H9 (cell line): ENCODE data around the gene KIR3DL1. TPM values are rescaled to one million over a fixed set of nuclear protein-coding genes. Genes with fewer than 3 reads are reported as not detected.
"Not testable (repeated sequence)": the region's sequence is repeated elsewhere in the genome, so short reads cannot be mapped to it uniquely, and the experiment has no call there.

Experiments
- DNase-seq: peaks from one replicate; pipeline ENCODE4 v3.0.0-alpha.2; 2017
- H2AFZ ChIP-seq: one replicate; pipeline ENCODE4 v1.6.1; 2013; ENCODE audit warnings: mild to moderate bottlenecking, low read length, control low read depth, moderate library complexity
- H2AK5ac ChIP-seq: 2 replicates; pipeline ENCODE4 v1.6.1; 2013; ENCODE audit warnings: low read length, control low read depth, mixed read lengths; ENCODE audit not compliant: insufficient read length
- H2BK120ac ChIP-seq: one replicate; pipeline ENCODE4 v1.6.1; 2013; ENCODE audit warnings: low read depth, mild to moderate bottlenecking, low read length, control low read depth, inconsistent platforms; ENCODE audit not compliant: poor library complexity, severe bottlenecking
- H2BK12ac ChIP-seq: 2 replicates; pipeline ENCODE4 v1.6.1; 2013; ENCODE audit warnings: low read length, control low read depth, mixed read lengths, low read depth; ENCODE audit not compliant: insufficient read length
- H2BK15ac ChIP-seq: 2 replicates; pipeline ENCODE4 v1.6.1; 2013; ENCODE audit warnings: low read depth, low read length, control low read depth
- H2BK20ac ChIP-seq: one replicate; pipeline ENCODE4 v1.6.1; 2013; ENCODE audit warnings: low read depth, mild to moderate bottlenecking, low read length, control low read depth, inconsistent platforms; ENCODE audit not compliant: poor library complexity, severe bottlenecking
- H2BK5ac ChIP-seq: 2 replicates; pipeline ENCODE4 v1.6.1; 2013; ENCODE audit warnings: low read length, control low read depth, mixed read lengths; ENCODE audit not compliant: insufficient read length
- H3K14ac ChIP-seq: 2 replicates; pipeline ENCODE4 v1.6.1; 2013; ENCODE audit warnings: low read length, control low read depth; ENCODE audit not compliant: insufficient read depth
- H3K18ac ChIP-seq: 2 replicates; pipeline ENCODE4 v1.6.1; 2013; ENCODE audit warnings: low read depth, mild to moderate bottlenecking, mixed read lengths, low read length, control low read depth; ENCODE audit not compliant: insufficient read length
- H3K23ac ChIP-seq: 2 replicates; pipeline ENCODE4 v1.6.1; 2013; ENCODE audit warnings: low read length, control low read depth, mixed read lengths, low read depth; ENCODE audit not compliant: insufficient read length
- H3K23me2 ChIP-seq: 2 replicates; pipeline ENCODE4 v1.6.1; 2013; ENCODE audit warnings: low read depth, mild to moderate bottlenecking, mixed read lengths, low read length, control low read depth; ENCODE audit not compliant: insufficient read length, poor library complexity, severe bottlenecking
- H3K27ac ChIP-seq: 2 replicates; pipeline ENCODE4 v1.5.1; 2013; ENCODE audit warnings: low read length, control low read depth, mixed read lengths, low read depth; ENCODE audit not compliant: insufficient read length
- H3K27me3 ChIP-seq: 2 replicates; pipeline ENCODE4 v1.6.1; 2013; ENCODE audit warnings: low read length, control low read depth, inconsistent platforms; ENCODE audit not compliant: insufficient read depth
- H3K4ac ChIP-seq: 2 replicates; pipeline ENCODE4 v1.6.1; 2013; ENCODE audit warnings: low read depth, mild to moderate bottlenecking, control low read depth, inconsistent platforms, low read length, moderate library complexity
- H3K4me1 ChIP-seq: 2 replicates; pipeline ENCODE4 v1.6.1; 2013; ENCODE audit warnings: low read length, control low read depth, inconsistent platforms; ENCODE audit not compliant: insufficient read depth
- H3K4me2 ChIP-seq: 2 replicates; pipeline ENCODE4 v1.6.1; 2013; ENCODE audit warnings: low read length, control low read depth, mixed read lengths; ENCODE audit not compliant: insufficient read length, insufficient read depth
- H3K56ac ChIP-seq: 2 replicates; pipeline ENCODE4 v1.6.1; 2013; ENCODE audit warnings: low read depth, mild to moderate bottlenecking, mixed read lengths, low read length, control low read depth; ENCODE audit not compliant: insufficient read length
- H3K79me1 ChIP-seq: 2 replicates; pipeline ENCODE4 v1.6.1; 2013; ENCODE audit warnings: low read depth, mild to moderate bottlenecking, moderate library complexity, low read length, control low read depth, inconsistent platforms; ENCODE audit not compliant: insufficient read depth, poor library complexity, severe bottlenecking
- H3K79me2 ChIP-seq: 2 replicates; pipeline ENCODE4 v1.6.1; 2013; ENCODE audit warnings: low read length, control low read depth, inconsistent platforms; ENCODE audit not compliant: insufficient read depth
- H3K9ac ChIP-seq: 2 replicates; pipeline ENCODE4 v1.6.1; 2013; ENCODE audit warnings: low read length, control low read depth, mixed read lengths; ENCODE audit not compliant: insufficient read length; ENCODE audit errors: extremely low read depth
- H3K9me3 ChIP-seq: one replicate; pipeline ENCODE4 v1.6.1; 2013; ENCODE audit warnings: low read depth, low read length, inconsistent platforms; ENCODE audit not compliant: control insufficient read depth
- H3T11ph ChIP-seq: one replicate; pipeline ENCODE4 v1.6.1; 2013; ENCODE audit warnings: mild to moderate bottlenecking, low read length, control low read depth, inconsistent platforms
- H4K20me1 ChIP-seq: one replicate; pipeline ENCODE4 v1.6.1; 2013; ENCODE audit not compliant: control insufficient read depth, insufficient read length, insufficient read depth
- H4K5ac ChIP-seq: 2 replicates; pipeline ENCODE4 v1.6.1; 2013; ENCODE audit warnings: low read depth, mild to moderate bottlenecking, mixed read lengths, low read length, control low read depth; ENCODE audit not compliant: insufficient read length
- H4K8ac ChIP-seq: replicated peaks from 2 replicates; pipeline ENCODE4 v1.6.1; 2013; ENCODE audit warnings: low read length, control low read depth, mixed read lengths, low read depth; ENCODE audit not compliant: insufficient read length
- H4K91ac ChIP-seq: 2 replicates; pipeline ENCODE4 v1.6.1; 2013; ENCODE audit warnings: low read depth, mild to moderate bottlenecking, moderate library complexity, mixed read lengths, low read length, control low read depth; ENCODE audit not compliant: insufficient read length
- H3K27ac Mint-ChIP-seq, 3 experiments: 2 replicates in 2 of 3; 3 replicates in 1 of 3; pipeline ENCODE4 v1.8.0; 2020 to 2021; ENCODE audit warnings: mixed read lengths in 3 of 3, mild to moderate bottlenecking in 1 of 3, moderate library complexity in 1 of 3
- H3K27me3 Mint-ChIP-seq: 2 replicates; pipeline ENCODE4 v1.8.0; 2021; ENCODE audit warnings: low read depth, mild to moderate bottlenecking, moderate library complexity, mixed read lengths
- H3K36me3 Mint-ChIP-seq, 3 experiments: 2 replicates in 2 of 3; 3 replicates in 1 of 3; pipeline ENCODE4 v1.8.0; 2020 to 2021; ENCODE audit warnings: low read depth in 3 of 3, mixed read lengths in 3 of 3; ENCODE audit not compliant: insufficient read depth in 1 of 3
- H3K4me1 Mint-ChIP-seq, 2 experiments: 2 replicates each; pipeline ENCODE4 v1.8.0; 2020; ENCODE audit warnings: mixed read lengths in 2 of 2
- H3K4me3 Mint-ChIP-seq, 2 experiments: 2 replicates in 1 of 2; 3 replicates in 1 of 2; pipeline ENCODE4 v1.8.0; 2020 to 2021; ENCODE audit warnings: mild to moderate bottlenecking in 2 of 2, mixed read lengths in 2 of 2, moderate library complexity in 1 of 2
- H3K9me3 Mint-ChIP-seq, 2 experiments: 2 replicates in 1 of 2; 3 replicates in 1 of 2; pipeline ENCODE4 v1.8.0; 2020; ENCODE audit warnings: mild to moderate bottlenecking in 2 of 2, mixed read lengths in 2 of 2, moderate library complexity in 1 of 2
- WGBS: extraction: QIAGEN DNeasy Blood & Tissue Kit; methylation state at CpG from one replicate; pipeline ENCODE4 v1.1.7; 2013; ENCODE audit warnings: missing lambda C conversion rate, low lambda C conversion rate, mixed read lengths; ENCODE audit not compliant: insufficient read length; ENCODE audit errors: extremely low coverage; 5-methylcytosine and 5-hydroxymethylcytosine counted together
- long read RNA-seq: library from polyadenylated mRNA; unstranded; transcript quantifications from one replicate; pipeline ENCODE4 v2.0.0, GENCODE V29; 2020
- total RNA-seq: library from RNA; stranded (reverse); gene quantifications from 2 replicates; pipeline ENCODE4 v1.2.1, GENCODE V29; 2021

KIR3DL1 gene
- not detected in 2 replicates for total RNA-seq
- long read RNA-seq: 0 reads

- H4K20me1 ChIP-seq, H2BK20ac ChIP-seq, H3K27ac Mint-ChIP-seq, H3K79me1 ChIP-seq, H4K8ac ChIP-seq, H3K4me2 ChIP-seq, H3K4me3 Mint-ChIP-seq, H3K27me3 ChIP-seq, H3K27me3 Mint-ChIP-seq, H3K4me1 ChIP-seq, H3K23ac ChIP-seq, H3K18ac ChIP-seq, H2BK5ac ChIP-seq, H3K56ac ChIP-seq, DNase-seq, H3K14ac ChIP-seq, H2BK12ac ChIP-seq, H3K23me2 ChIP-seq, H3T11ph ChIP-seq, H3K4me1 Mint-ChIP-seq, H3K9ac ChIP-seq, H2AFZ ChIP-seq, H3K4ac ChIP-seq, H3K27ac ChIP-seq, H3K79me2 ChIP-seq, H2BK120ac ChIP-seq, H4K91ac ChIP-seq, H4K5ac ChIP-seq, H2AK5ac ChIP-seq, H2BK15ac ChIP-seq: not testable (repeated sequence)
- peaks cover 10 to 50% (median 38%) of the 10 kb centered on the region in 3 experiments; a peak in 6 of 7 replicates for H3K36me3 Mint-ChIP-seq
- WGBS: no CpG with 5 or more reads among the region's 17 CpGs
- peaks cover 97 to 98% of the 10 kb centered on the region in 2 experiments for H3K9me3 Mint-ChIP-seq
- H3K9me3 ChIP-seq: peaks cover 84% of the 10 kb centered on the region
Observed at GRCh38 chr19:54816251-54816650, at the start of gene KIR3DL1. Gene KIR3DL1 (plus strand): TSS chr19:54816468.

- WGBS: no CpG with 5 or more reads among the region's 15 CpGs
- not testable (repeated sequence) for H2BK20ac ChIP-seq, H3K56ac ChIP-seq, H2BK120ac ChIP-seq, H3K79me2 ChIP-seq, H3K9ac ChIP-seq, H3K27me3 Mint-ChIP-seq, H4K91ac ChIP-seq, H2BK5ac ChIP-seq, H2BK12ac ChIP-seq, H3K23ac ChIP-seq, H2AFZ ChIP-seq, DNase-seq, H3K23me2 ChIP-seq, H3K4me3 Mint-ChIP-seq, H3T11ph ChIP-seq, H3K18ac ChIP-seq, H3K27me3 ChIP-seq, H4K8ac ChIP-seq, H3K27ac ChIP-seq, H2AK5ac ChIP-seq, H4K5ac ChIP-seq, H3K4me2 ChIP-seq, H2BK15ac ChIP-seq, H3K79me1 ChIP-seq, H3K4me1 ChIP-seq, H3K27ac Mint-ChIP-seq, H3K4me1 Mint-ChIP-seq, H4K20me1 ChIP-seq, H3K14ac ChIP-seq, H3K4ac ChIP-seq
- peaks cover 75% of the 10 kb centered on the region for H3K9me3 ChIP-seq
- peaks cover 90 to 92% of the 10 kb centered on the region in 2 experiments for H3K9me3 Mint-ChIP-seq
- H3K36me3 Mint-ChIP-seq: peaks cover 13 to 50% (median 28%) of the 10 kb centered on the region in 3 experiments; a peak in 6 of 7 replicates
Observed at GRCh38 chr19:54769646-54770045, 46.6 kb upstream of the KIR3DL1 start, which contains the start of gene KIR2DL1. Gene KIR2DL1 (plus strand): TSS chr19:54769793. CDS start chr19:54769851, 58 bp downstream.
